Stimulated activated CD4-positive, alpha-beta T cell treated with anti-CD3 and anti-CD28 coated beads, Interleukin-12 subunit alpha, Interleukin-12 subunit beta, amount 100 ng/mL, for 24 hours (primary cell): ENCODE results near the gene CCDC117.
"Not testable (repeated sequence)": the region's sequence is repeated elsewhere in the genome, so short reads cannot be mapped to it uniquely, and the experiment has no call there.

ENCODE experiments used
- DNase-seq, 2 experiments: peaks; one replicate each; pipeline ENCODE4 v3.0.0-alpha.2; 2020; ENCODE audit warnings: low read depth in 2 of 2

CCDC117 gene

GRCh38 chr22:28801845-28802594 is 29.5 kb downstream of the CCDC117 start:
- DNase-seq, result no peak

DNA sequence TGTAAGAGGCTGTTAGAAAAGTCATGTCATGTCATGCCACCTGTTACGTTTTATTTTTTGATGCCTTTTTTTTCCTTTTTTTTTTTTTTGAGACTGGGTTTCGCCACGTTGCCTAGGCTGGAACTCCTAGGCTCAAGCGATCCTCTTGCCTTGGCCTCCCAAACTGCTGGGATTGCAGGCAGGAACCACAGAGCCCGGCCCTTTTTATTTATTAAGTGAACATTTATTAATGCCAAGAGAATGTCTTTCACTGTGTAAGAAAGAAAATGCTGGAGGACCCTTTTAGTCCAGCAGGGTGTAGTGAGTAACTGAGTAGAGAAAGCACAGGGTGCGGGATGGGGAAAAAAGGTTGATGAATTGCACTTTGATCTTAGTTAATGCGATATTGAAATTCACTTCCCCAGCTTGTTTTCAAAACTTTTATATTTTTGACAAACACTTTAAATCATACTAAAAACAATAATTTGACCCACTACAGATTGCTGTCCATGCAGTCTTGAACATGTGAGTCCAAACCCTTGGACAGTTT is 30.2 kb downstream of the CCDC117 start:
- no peak for DNase-seq

- not testable (repeated sequence) for DNase-seq
Observed at GRCh38 chr22:28805426-28805825, 32.9 kb downstream of the CCDC117 start.

- DNase-seq, result no peak
Observed at GRCh38 chr22:28808716-28809355, 36.3 kb downstream of the CCDC117 start.

- no peak for DNase-seq
Observed at GRCh38 chr22:28810821-28811491, 38.5 kb downstream of the CCDC117 start.

- DNase-seq, result no peak
Observed at GRCh38 chr22:28812516-28812915, 40.0 kb downstream of the CCDC117 start.

DNA sequence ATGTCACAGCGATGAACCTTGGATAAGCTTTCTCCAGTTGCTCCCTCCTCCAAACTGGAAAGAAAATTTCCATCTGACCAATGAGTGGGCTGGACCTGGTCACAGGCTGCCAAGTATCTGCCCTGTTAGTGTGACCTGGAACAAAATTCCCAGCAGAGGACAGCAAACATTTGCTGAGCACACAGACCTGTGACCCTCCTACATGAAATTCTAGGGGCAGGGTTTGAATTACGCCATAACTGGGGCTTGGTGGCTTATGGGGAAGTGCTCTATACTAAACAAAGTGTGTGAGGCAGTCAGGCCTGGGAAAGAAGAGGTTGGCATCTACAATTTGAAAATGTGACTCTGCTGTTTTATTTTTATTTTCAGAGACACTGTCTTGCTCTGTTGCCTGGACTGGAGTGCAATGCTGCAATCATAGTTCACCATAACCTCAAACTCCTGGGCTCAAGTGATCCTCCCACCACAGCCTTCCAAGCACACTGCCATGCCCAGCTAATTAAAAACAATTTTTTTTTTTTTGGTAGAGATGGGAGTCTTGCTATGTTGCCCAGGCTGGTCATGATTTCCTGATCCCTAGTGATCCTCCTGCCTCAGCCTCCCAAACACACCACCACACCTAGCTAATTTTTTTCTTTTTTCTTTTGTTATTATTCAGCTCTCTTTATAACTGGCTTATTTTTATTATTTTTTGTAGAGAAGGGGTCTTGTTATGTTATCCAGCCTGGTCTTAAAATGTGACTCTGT is 41.5 kb downstream of the CCDC117 start:
- no peak for DNase-seq

DNA sequence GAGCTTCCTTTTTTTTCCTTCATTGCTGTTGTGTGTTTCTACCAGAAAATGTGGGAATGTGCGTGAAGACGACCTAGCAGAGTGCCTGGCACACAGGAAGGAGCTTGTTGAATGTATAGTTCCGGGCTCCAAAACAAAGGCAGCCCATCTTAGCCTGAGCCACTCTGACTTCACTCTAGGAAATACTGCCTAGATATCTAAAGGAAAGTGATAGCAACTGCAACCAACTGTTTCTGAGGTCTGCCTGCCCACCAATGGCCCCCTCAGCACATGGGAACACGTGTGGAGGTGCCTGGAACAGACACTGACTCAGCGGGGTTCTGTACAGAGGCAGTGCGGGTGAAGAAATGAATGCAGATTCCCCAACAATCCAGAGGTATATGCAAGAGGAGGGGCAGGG is 42.6 kb downstream of the CCDC117 start:
- DNase-seq, result no peak

- no peak for DNase-seq
Observed at GRCh38 chr22:28815729-28816128, 43.2 kb downstream of the CCDC117 start.

GRCh38 chr22:28817064-28817463 is 44.6 kb downstream of the CCDC117 start:
- DNase-seq, result no peak

DNA sequence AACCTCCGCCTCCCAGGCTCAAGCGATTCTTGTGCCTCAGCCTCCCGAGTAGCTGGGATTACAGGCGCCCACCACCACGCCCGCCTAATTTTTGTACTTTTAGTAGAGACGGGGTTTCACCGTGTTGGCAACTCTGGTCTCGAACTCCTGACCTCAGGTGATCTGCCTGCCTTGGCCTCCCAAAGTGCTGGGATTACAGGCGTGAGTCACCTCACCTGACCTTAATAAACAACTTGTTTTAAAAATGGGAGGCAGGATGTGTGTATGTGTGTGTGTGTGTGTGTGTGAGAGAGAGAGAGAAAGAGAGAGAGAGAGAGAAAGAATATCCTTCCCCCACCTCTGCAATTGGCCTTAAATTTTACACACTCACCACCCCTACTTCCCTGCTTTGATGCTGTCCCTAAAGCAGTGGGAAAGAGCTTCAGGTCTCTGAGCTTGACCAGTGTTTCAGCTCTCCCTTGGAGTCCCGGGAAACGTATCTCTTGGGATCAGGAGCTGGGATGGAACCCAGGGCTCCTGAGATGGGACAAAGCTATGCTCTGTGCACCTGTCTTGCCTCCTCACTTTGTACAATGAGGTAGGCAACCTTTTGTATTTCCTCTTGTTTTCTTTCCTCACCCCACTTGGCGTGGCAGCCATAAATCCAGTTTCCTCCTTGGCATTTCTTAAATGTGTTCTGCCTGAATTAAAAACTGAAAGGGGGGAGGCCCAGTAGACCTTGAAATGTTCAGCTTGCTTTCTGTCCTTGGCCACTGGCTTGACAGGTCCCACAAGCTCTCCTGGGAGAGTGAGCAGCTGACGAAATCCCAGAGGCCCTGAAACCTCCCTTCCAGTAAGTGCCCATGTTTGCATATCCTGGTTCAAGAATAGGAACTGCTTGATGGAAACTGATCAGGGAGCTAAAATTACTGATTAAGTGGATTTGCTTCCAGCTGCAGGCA is 45.7 kb downstream of the CCDC117 start:
- no peak for DNase-seq

GRCh38 chr22:28819253-28820096 is 47.0 kb downstream of the CCDC117 start:
- DNase-seq, result no peak

DNA sequence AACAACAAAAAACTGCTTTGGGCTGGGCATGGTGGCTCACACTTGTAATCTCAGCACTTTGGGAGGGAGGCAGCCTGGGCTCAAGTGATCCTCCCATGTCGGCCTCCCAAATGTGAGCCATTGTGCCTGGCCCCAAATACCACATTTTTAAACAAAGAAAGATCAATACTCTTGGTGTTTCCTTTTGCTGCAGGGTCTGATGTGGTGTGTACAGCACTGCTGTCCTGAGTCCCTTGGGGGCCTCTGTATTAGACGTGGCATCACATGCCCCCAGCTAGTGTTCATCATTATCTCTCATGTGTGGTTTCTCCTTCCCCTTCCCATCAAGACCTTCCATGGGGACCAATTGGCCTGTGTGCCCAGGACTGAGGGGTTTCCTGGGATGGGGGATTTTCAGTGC is 48.4 kb downstream of the CCDC117 start:
- DNase-seq, result no peak

- no peak for DNase-seq
Observed at GRCh38 chr22:28821452-28821851, 49.0 kb downstream of the CCDC117 start.

DNA sequence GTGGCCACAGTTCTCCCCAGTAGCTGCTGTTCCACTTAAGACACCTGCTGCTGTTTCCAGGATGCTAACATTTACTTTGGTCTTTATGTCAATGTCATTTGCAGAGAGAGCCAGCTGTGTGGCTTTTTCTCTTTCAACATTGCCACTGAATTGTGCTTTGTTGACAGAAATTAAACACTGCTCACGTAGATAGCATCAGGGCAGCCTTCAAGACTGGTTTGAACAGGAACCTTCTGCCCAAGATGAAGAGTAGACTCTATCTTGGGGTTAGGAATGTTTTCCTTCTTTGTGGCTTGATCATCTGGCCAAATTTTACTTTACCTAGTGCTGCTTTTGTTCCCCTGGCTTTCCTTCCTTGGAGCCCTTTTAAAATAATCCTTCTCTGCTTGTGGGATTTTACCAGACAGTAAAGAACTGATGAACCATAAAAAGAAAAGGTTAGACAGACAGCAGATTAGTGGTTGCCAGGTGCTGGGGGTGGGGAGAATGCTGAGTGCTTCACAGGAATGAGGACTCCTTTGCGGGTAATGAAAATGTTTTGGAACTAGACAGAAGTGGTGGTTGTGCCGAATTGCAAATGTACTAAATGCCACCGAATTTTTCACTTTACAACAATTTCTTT is 50.5 kb downstream of the CCDC117 start:
- no peak for DNase-seq

- not testable (repeated sequence) for DNase-seq
Observed at GRCh38 chr22:28824455-28824854, 52.0 kb downstream of the CCDC117 start.

DNA sequence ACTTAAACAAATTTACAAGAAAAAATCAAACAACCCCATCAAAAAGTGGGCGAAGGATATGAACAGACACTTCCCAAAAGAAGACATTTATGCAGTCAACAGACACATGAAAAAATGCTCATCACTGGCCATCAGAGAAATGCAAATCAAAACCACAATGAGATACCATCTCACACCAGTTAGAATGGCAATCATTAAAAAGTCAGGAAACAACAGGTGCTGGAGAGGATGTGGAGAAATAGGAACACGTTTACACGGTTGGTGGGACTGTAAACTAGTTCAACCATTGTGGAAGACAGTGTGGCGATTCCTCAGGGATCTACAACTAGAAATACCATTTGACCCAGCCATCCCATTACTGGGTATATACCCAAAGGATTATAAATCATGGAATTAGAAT is 53.9 kb downstream of the CCDC117 start:
- not testable (repeated sequence) for DNase-seq

GRCh38 chr22:28826921-28827320 is 54.4 kb downstream of the CCDC117 start:
- no peak for DNase-seq
